Endothelial cell of umbilical vein (primary cell): ENCODE measurements around the gene OPCML. TPM values are rescaled to one million over a fixed set of nuclear protein-coding genes. Genes with fewer than 3 reads are reported as not detected.

Source experiments
- BruUV-seq: library from RNA; stranded (reverse); fragments of 400-500 nt; replicated peaks from 2 replicates; lab custom pipeline; 2021; lab: Mats Ljungman, UMichigan
- CTCF ChIA-PET: fragments of 300-600, 350-600 bp; sonication (Branson Sonifier 250); formaldehyde crosslinking; loops from one replicate; lab custom pipeline; 2021; ENCODE audit warnings: antibody characterized with exemption, inconsistent platforms; lab: Charles Lee
- POLR2A ChIA-PET: fragments of 300-600, 350-600 bp; sonication (Branson Sonifier 250); formaldehyde crosslinking; loops from one replicate; lab custom pipeline; 2021; ENCODE audit warnings: antibody characterized with exemption, inconsistent platforms; lab: Charles Lee
- DNase-seq: peaks from one replicate; pipeline ENCODE4 v3.0.0-alpha.2; 2011; ENCODE audit warnings: low read depth, low spot score
- FAIRE-seq: peaks from 2 replicates; lab custom pipeline; 2011; peaks lifted over from hg19 to GRCh38; lab: Jason Lieb, UNC
- H2AFZ ChIP-seq: 2 replicates; pipeline ENCODE4 v1.6.0; 2012; ENCODE audit warnings: low read depth, low read length, control low read depth, inconsistent platforms
- H3K27ac ChIP-seq: 2 replicates; pipeline ENCODE4 v1.5.1; 2011; ENCODE audit warnings: low read depth, mild to moderate bottlenecking, control low read depth, low read length, moderate library complexity; ENCODE audit not compliant: insufficient read depth
- H3K27me3 ChIP-seq, 2 experiments: 2 replicates each; pipeline versions ENCODE4 v1.6.0 to v1.6.1; 2011; ENCODE audit warnings: low read length in 2 of 2, mixed read lengths in 1 of 2; ENCODE audit not compliant: control insufficient read depth in 2 of 2, insufficient read depth in 2 of 2
- H3K36me3 ChIP-seq, 2 experiments: 2 replicates in 1 of 2; 3 replicates in 1 of 2; pipeline ENCODE4 v1.5.1; 2011; ENCODE audit warnings: low read length in 2 of 2, mild to moderate bottlenecking in 1 of 2, moderate library complexity in 1 of 2; ENCODE audit not compliant: control insufficient read depth in 2 of 2, insufficient read depth in 2 of 2; ENCODE audit errors: extremely low read depth in 1 of 2
- H3K4me1 ChIP-seq: 3 replicates; pipeline ENCODE4 v1.5.1; 2011; ENCODE audit warnings: mild to moderate bottlenecking, low read length; ENCODE audit not compliant: control insufficient read depth, insufficient read depth; ENCODE audit errors: extremely low read depth
- H3K4me2 ChIP-seq: 2 replicates; pipeline ENCODE4 v1.6.1; 2011; ENCODE audit warnings: low read length, control low read depth, mixed read lengths; ENCODE audit not compliant: insufficient read depth
- H3K4me3 ChIP-seq, 3 experiments: fragments of 200-600 bp in 1 of 3; sonication (generic), shearing (Covaris generic) in 1 of 3; replicated peaks in 1 of 3; 2 replicates each; pipeline ENCODE4 v1.5.1; 2011 to 2016; ENCODE audit warnings: control low read depth in 3 of 3, low read length in 3 of 3, mild to moderate bottlenecking in 2 of 3, inconsistent platforms in 1 of 3, low read depth in 1 of 3, moderate library complexity in 1 of 3; ENCODE audit not compliant: insufficient read depth in 1 of 3
- H3K79me2 ChIP-seq: 2 replicates; pipeline ENCODE4 v1.6.0; 2012; ENCODE audit warnings: low read length, inconsistent platforms; ENCODE audit not compliant: control insufficient read depth, insufficient read depth
- H3K9ac ChIP-seq: replicated peaks from 2 replicates; pipeline ENCODE3; 2011; ENCODE audit warnings: low read length, control low read depth; ENCODE audit not compliant: insufficient read depth; ENCODE audit errors: extremely low read depth
- H3K9me1 ChIP-seq: replicated peaks from 3 replicates; pipeline ENCODE4 v1.6.0; 2011; ENCODE audit warnings: mild to moderate bottlenecking, low read length; ENCODE audit not compliant: control insufficient read depth, insufficient read depth; ENCODE audit errors: extremely low read depth
- H3K9me3 ChIP-seq: replicated peaks from 2 replicates; pipeline ENCODE4 v1.5.1; 2012; ENCODE audit warnings: low read length, inconsistent platforms; ENCODE audit not compliant: control insufficient read depth, insufficient read depth
- H4K20me1 ChIP-seq: replicated peaks from 2 replicates; pipeline ENCODE3; 2011; ENCODE audit warnings: mild to moderate bottlenecking, low read length; ENCODE audit not compliant: control insufficient read depth, insufficient read depth; ENCODE audit errors: extremely low read depth
- CTCF ChIP-seq, 2 donors: IDR thresholded peaks; 1 replicate in 1 of 2; 2 replicates in 1 of 2; pipeline ENCODE4 v1.5.1; 2011; ENCODE audit warnings: low read length in 2 of 2, mild to moderate bottlenecking in 2 of 2, moderate library complexity in 2 of 2, control low read depth in 1 of 2, inconsistent platforms in 1 of 2, low read depth in 1 of 2; ENCODE audit not compliant: insufficient read depth in 1 of 2; ENCODE audit errors: extremely low read depth in 1 of 2
- EZH2 ChIP-seq: IDR thresholded peaks from 2 replicates; pipeline ENCODE4 v1.6.1; 2012; ENCODE audit warnings: borderline replicate concordance, low read depth, mild to moderate bottlenecking, moderate library complexity, low read length, inconsistent platforms; ENCODE audit not compliant: severe bottlenecking
- FOS ChIP-seq: IDR thresholded peaks from 2 replicates; pipeline ENCODE4 v1.6.1; 2011; ENCODE audit warnings: mild to moderate bottlenecking, low read length, moderate library complexity, borderline replicate concordance; ENCODE audit not compliant: insufficient read depth
- GATA2 ChIP-seq: IDR thresholded peaks from 2 replicates; pipeline ENCODE4 v1.7.0; 2011; ENCODE audit warnings: low read depth, mild to moderate bottlenecking, moderate library complexity, mixed read lengths, low read length; ENCODE audit not compliant: insufficient read length, insufficient read depth
- JUN ChIP-seq: IDR thresholded peaks from 2 replicates; pipeline ENCODE4 v1.6.1; 2011; ENCODE audit warnings: borderline replicate concordance, low read depth; ENCODE audit not compliant: insufficient read length, insufficient read depth
- MYC ChIP-seq: IDR thresholded peaks from one replicate; pipeline ENCODE4 v1.6.1; 2011; ENCODE audit warnings: mild to moderate bottlenecking, low read depth, low read length
- POLR2A ChIP-seq: IDR thresholded peaks from 2 replicates; pipeline ENCODE4 v1.6.1; 2012; ENCODE audit warnings: low read depth, mild to moderate bottlenecking, control low read depth, low read length
- POLR2AphosphoS5 ChIP-seq: IDR thresholded peaks from 2 replicates; pipeline ENCODE4 v1.6.1; 2012; ENCODE audit warnings: low read depth, mild to moderate bottlenecking, control low read depth, low read length, moderate library complexity; ENCODE audit not compliant: insufficient read depth
- dilution Hi-C: fragments of 300-500 bp; cut with MboI; formaldehyde crosslinking; loops from one replicate; pipeline ENCODE4 v1.15.0; 2019; ENCODE audit warnings: low sequenced_read_pairs; ENCODE audit not compliant: extremely low pct_ligation_motif_present
- intact Hi-C: fragments of 100-400 bp; cut with micrococcal nuclease; formaldehyde crosslinking; loops from one replicate; pipeline ENCODE4 v1.10.0; 2022
- polyA plus RNA-seq, 4 experiments: library from polyadenylated mRNA; depleted of rRNA in 3 of 4; stranded (reverse) in 3 of 4; unstranded in 1 of 4; fragments of >200 nt; gene quantifications; 2 replicates each; pipeline versions ENCODE4 v1.2.1 to v1.2.3, GENCODE V29; 2011 to 2012; ENCODE audit warnings: missing spikeins in 1 of 4
- total RNA-seq: library from RNA; stranded (reverse); gene quantifications from 2 replicates; pipeline ENCODE4 v1.2.3, GENCODE V29; 2021
- TF ChIP-seq, protein P1 (sequence below): IDR thresholded peaks from 2 replicates; pipeline ENCODE4 v1.6.1; 2011; ENCODE audit not compliant: insufficient read depth, insufficient read length

OPCML gene
- total and polyA plus RNA-seq, 2 donors (not counting 3 experiments of a cell fraction or from before 2014, with no cell fraction given) = not detected

- no peak overlapping the region for H3K27ac ChIP-seq
- H3K36me3 ChIP-seq = no peaks in the 10 kb centered on the region
- no peak for TF ChIP-seq CTCF (IDR thresholded peaks at IDR 0.05; ENCODE audit: extremely low read depth in 1 of 2, insufficient read depth in 1 of 2, low read depth in 1 of 2, low read length in 2 of 2)
- no peaks in the 10 kb centered on the region for H3K4me1 ChIP-seq
- dilution Hi-C loops (no loop called here), intact Hi-C loops (no loop called here)
- H2AFZ ChIP-seq = no peak overlapping the region
- H3K4me2 ChIP-seq = no peak overlapping the region
- no peaks in the 10 kb centered on the region for H3K9me1 ChIP-seq
- POLR2A ChIA-PET = no interaction called here
- H3K9ac ChIP-seq = no peak overlapping the region
- no peak for FAIRE-seq
- H4K20me1 ChIP-seq = no peaks in the 10 kb centered on the region
- CTCF ChIA-PET = no interaction called here
- H3K27me3 ChIP-seq = no peaks in the 10 kb centered on the region
- H3K4me3 ChIP-seq = no peak overlapping the region
- DNase-seq = no peak
- no peaks in the 10 kb centered on the region for H3K79me2 ChIP-seq
- H3K9me3 ChIP-seq = peaks cover 4% of the 10 kb centered on the region
- BruUV-seq = no TSS peak
Observed at GRCh38 chr11:132714859-132715440, 817.4 kb downstream of the OPCML start.

GRCh38 chr11:132712466-132712865 lies 819.8 kb downstream of the OPCML start:
- BruUV-seq = no TSS peak

More at GRCh38 chr11:132712466-132712865, 819.8 kb downstream of the OPCML start:
- Histone ChIP-seq H3K27me3 (no peaks in the 10 kb centered on the region), H3K4me2 (no peak overlapping the region), H3K9ac (no peak overlapping the region), H3K4me1 (no peaks in the 10 kb centered on the region), H4K20me1 (no peaks in the 10 kb centered on the region), H3K9me3 (no peaks in the 10 kb centered on the region), H3K4me3 (no peak overlapping the region), H3K27ac (no peak overlapping the region), H3K9me1 (no peaks in the 10 kb centered on the region), H2AFZ (no peak overlapping the region), H3K36me3 (no peaks in the 10 kb centered on the region), H3K79me2 (no peaks in the 10 kb centered on the region)
- ChIA-PET POLR2A (no interaction called here), CTCF (no interaction called here)
- FAIRE-seq (no peak), DNase-seq (no peak)
- intact Hi-C loops (no loop called here), dilution Hi-C loops (no loop called here)
- TF ChIP-seq MYC (no peak), POLR2AphosphoS5 (no peak), POLR2A (no peak), CTCF (IDR thresholded peaks at IDR 0.05; ENCODE audit: extremely low read depth in 1 of 2, insufficient read depth in 1 of 2, low read depth in 1 of 2, low read length in 2 of 2) (no peak), FOS (no peak), GATA2 (no peak), EZH2 (no peak), JUN (no peak)
- TF ChIP-seq, protein P1, sequence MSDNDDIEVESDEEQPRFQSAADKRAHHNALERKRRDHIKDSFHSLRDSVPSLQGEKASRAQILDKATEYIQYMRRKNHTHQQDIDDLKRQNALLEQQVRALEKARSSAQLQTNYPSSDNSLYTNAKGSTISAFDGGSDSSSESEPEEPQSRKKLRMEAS = no peak
